A549 (cell line): ENCODE data around the gene NLRP3.
"Not testable (repeated sequence)": the region's sequence is repeated elsewhere in the genome, so short reads cannot be mapped to it uniquely, and the experiment has no call there.

Experiments
- MAFK ChIP-seq: fragments of 450-650 bp; IDR thresholded peaks from 2 replicates; pipeline ENCODE4 v1.6.1; 2014; ENCODE audit not compliant: partially characterized antibody
- TF ChIP-seq, protein P1 (sequence below): fragments of >200 bp; sonication (Bioruptor Twin); formaldehyde crosslinking; IDR thresholded peaks from 3 replicates; pipeline ENCODE4 v1.5.1; 2016
- TF ChIP-seq, protein P2 (sequence below): fragments of 200-600 bp; sonication (generic); IDR thresholded peaks from 2 replicates; pipeline ENCODE4 v1.6.1; 2016; ENCODE audit warnings: antibody characterized with exemption, mild to moderate bottlenecking, moderate library complexity
- TF ChIP-seq, protein P3 (sequence below): fragments of 250-450 bp; sonication (Bioruptor Pico); IDR thresholded peaks from 2 replicates; pipeline ENCODE4 v1.5.0; 2021; ENCODE audit warnings: mild to moderate bottlenecking, moderate library complexity, borderline replicate concordance

DNA sequence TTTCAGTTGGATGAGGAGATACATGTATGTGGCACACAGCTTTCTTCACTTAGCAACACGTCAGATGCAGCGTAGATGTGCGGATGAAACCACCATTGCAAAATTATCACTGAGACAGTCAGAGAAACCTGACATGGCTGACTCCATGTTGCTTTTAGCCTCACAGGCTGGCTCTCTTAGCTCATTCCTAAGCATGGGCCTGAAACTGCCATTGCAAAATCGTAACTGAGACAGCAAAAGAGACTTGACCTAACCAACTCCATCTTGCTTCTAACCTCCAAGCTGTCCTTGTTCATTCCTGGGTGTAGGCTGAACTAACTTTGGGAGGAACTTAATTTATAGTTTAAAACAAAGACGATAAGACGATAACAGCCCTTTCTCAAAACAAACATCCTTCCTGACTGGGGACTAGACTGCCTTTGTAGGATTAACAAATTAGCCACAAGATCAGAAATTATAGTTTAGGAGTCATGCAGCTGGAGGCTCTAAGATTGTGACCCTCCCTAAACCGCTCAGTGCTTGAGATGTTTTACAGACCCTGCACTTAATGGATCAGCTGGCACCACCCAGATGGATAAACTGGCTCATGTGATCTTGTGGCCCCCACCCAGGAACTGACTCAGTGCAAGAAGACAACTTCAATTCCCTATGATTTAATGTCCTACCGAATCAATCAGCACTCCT lies 41.2 kb upstream of the NLRP3 start:
- TF ChIP-seq, protein P1, sequence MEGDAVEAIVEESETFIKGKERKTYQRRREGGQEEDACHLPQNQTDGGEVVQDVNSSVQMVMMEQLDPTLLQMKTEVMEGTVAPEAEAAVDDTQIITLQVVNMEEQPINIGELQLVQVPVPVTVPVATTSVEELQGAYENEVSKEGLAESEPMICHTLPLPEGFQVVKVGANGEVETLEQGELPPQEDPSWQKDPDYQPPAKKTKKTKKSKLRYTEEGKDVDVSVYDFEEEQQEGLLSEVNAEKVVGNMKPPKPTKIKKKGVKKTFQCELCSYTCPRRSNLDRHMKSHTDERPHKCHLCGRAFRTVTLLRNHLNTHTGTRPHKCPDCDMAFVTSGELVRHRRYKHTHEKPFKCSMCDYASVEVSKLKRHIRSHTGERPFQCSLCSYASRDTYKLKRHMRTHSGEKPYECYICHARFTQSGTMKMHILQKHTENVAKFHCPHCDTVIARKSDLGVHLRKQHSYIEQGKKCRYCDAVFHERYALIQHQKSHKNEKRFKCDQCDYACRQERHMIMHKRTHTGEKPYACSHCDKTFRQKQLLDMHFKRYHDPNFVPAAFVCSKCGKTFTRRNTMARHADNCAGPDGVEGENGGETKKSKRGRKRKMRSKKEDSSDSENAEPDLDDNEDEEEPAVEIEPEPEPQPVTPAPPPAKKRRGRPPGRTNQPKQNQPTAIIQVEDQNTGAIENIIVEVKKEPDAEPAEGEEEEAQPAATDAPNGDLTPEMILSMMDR, result not testable (repeated sequence)
- TF ChIP-seq, protein P2, sequence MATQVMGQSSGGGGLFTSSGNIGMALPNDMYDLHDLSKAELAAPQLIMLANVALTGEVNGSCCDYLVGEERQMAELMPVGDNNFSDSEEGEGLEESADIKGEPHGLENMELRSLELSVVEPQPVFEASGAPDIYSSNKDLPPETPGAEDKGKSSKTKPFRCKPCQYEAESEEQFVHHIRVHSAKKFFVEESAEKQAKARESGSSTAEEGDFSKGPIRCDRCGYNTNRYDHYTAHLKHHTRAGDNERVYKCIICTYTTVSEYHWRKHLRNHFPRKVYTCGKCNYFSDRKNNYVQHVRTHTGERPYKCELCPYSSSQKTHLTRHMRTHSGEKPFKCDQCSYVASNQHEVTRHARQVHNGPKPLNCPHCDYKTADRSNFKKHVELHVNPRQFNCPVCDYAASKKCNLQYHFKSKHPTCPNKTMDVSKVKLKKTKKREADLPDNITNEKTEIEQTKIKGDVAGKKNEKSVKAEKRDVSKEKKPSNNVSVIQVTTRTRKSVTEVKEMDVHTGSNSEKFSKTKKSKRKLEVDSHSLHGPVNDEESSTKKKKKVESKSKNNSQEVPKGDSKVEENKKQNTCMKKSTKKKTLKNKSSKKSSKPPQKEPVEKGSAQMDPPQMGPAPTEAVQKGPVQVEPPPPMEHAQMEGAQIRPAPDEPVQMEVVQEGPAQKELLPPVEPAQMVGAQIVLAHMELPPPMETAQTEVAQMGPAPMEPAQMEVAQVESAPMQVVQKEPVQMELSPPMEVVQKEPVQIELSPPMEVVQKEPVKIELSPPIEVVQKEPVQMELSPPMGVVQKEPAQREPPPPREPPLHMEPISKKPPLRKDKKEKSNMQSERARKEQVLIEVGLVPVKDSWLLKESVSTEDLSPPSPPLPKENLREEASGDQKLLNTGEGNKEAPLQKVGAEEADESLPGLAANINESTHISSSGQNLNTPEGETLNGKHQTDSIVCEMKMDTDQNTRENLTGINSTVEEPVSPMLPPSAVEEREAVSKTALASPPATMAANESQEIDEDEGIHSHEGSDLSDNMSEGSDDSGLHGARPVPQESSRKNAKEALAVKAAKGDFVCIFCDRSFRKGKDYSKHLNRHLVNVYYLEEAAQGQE, result not testable (repeated sequence)
- not testable (repeated sequence) for TF ChIP-seq MAFK
- TF ChIP-seq, protein P3, sequence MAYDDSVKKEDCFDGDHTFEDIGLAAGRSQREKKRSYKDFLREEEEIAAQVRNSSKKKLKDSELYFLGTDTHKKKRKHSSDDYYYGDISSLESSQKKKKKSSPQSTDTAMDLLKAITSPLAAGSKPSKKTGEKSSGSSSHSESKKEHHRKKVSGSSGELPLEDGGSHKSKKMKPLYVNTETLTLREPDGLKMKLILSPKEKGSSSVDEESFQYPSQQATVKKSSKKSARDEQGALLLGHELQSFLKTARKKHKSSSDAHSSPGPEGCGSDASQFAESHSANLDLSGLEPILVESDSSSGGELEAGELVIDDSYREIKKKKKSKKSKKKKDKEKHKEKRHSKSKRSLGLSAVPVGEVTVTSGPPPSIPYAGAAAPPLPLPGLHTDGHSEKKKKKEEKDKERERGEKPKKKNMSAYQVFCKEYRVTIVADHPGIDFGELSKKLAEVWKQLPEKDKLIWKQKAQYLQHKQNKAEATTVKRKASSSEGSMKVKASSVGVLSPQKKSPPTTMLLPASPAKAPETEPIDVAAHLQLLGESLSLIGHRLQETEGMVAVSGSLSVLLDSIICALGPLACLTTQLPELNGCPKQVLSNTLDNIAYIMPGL, result not testable (repeated sequence)
